Subcutaneous adipose tissue (tissue), 4 donors: ENCODE results near the gene LONP2. TPM values are rescaled to one million over a fixed set of nuclear protein-coding genes. Genes with fewer than 3 reads are reported as not detected.

Experiments
- CTCF ChIP-seq: fragments of 450-650 bp; IDR thresholded peaks from one replicate; pipeline ENCODE4 v1.5.1; 2016; ENCODE audit warnings: low read depth, mild to moderate bottlenecking, control low read depth, antibody characterized with exemption, moderate library complexity
- total RNA-seq, 4 donors: library from RNA; depleted of rRNA; stranded (reverse); fragments of >200 nt; gene quantifications; one replicate each; pipeline ENCODE4 v1.1.0, GENCODE V29; 2016

The LONP2 gene
- total RNA-seq, 4 donors from 2014 or later = 48.8 to 69.1 (median 55.1) TPM

- no peak for TF ChIP-seq CTCF
These were observed 121.6 kb downstream of the LONP2 start for GRCh38 chr16:48365601-48366164.

DNA sequence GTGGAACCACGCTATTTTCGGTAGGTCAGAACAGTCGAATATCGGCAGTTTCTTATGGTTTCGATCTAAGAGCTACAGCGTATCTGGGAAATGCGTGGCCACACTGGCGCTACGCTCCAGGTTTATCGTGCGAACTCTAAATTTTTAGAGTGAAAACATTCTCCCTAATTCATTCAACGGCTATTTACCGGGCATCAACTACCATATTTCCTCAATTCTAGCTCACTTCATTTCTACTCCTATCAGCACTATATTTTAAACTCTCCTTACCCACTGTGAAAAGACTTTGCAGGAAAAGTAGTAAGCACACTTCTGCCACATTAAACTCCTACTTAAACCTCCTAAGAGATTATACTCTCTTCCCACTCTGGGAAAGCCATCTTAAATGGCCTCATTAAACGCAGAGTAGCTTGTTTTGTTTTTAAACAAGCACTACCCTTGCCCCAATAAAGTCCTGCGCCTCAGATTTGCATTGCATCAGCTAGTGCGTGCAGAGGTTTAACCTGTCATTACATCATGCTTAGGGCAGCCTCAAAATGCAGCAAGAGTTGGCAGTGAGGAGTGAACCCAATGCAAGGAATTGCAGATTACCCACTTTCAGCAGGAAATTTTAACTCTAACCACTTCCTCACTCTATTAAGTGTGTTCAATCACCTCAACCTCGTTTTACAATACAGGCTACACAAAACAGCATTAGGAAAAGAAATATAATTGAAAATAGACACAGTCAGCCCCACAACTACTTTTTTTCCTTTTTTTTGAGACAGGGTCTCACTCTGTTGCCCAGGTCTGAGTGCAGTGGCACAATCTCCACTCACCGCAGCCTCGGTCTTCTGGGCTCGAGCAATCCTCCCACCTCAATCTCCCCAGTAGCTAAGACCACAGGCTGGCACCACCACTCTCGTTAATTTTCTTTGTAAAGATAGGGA is 122.3 kb downstream of the LONP2 start:
- TF ChIP-seq CTCF = no peak

GRCh38 chr16:48367441-48368049 is 123.4 kb downstream of the LONP2 start:
- TF ChIP-seq CTCF = no peak

- TF ChIP-seq CTCF = no peak
These were observed 125.7 kb downstream of the LONP2 start for GRCh38 chr16:48369765-48370164.

DNA sequence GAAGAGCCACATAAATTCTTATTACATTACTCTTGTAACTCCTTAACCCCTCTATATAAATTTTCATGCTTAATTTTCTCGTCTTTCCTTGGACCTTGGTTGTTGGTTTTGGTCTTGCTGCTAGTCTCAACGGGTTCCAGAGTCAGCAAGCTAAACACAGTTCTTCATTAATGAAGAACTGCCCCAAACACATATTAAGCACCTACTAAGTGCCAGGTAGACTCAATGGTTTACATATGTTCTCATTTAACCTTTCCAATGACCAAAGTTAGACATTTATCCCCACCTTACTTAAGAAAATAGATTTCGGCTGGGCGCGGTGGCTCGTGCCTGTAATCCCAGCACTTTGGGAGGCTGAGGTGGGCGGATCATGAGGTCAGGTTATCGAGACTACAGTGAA is 126.1 kb downstream of the LONP2 start:
- TF ChIP-seq CTCF = no peak

DNA sequence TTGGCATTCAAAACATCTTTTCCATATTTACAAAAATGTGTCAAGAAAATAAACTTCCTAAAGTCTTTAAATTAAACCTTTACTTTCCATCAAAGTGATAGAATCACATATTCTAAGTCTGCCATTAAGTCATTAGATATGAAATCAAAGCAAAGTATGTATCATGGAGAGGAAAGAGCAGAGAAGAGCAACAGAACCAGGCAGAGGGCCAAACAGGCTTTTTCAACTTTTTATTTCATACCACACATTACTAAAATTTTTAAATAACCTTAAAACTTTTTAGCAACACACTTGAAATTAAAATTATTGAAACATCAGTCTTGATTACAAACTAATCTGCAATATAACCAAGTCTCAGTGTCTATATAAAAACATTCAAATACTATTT is 127.3 kb downstream of the LONP2 start:
- no peak for TF ChIP-seq CTCF

- no peak for TF ChIP-seq CTCF
These were observed 128.6 kb downstream of the LONP2 start for GRCh38 chr16:48372744-48373143.
